ENCODE measurements around the gene MGME1.
A peak's percentile ranks its signal among the peaks of the same experiment; 100 is the strongest.
"Not testable (repeated sequence)": the region's sequence is repeated elsewhere in the genome, so short reads cannot be mapped to it uniquely, and the experiment has no call there.

MGME1 gene

DNA sequence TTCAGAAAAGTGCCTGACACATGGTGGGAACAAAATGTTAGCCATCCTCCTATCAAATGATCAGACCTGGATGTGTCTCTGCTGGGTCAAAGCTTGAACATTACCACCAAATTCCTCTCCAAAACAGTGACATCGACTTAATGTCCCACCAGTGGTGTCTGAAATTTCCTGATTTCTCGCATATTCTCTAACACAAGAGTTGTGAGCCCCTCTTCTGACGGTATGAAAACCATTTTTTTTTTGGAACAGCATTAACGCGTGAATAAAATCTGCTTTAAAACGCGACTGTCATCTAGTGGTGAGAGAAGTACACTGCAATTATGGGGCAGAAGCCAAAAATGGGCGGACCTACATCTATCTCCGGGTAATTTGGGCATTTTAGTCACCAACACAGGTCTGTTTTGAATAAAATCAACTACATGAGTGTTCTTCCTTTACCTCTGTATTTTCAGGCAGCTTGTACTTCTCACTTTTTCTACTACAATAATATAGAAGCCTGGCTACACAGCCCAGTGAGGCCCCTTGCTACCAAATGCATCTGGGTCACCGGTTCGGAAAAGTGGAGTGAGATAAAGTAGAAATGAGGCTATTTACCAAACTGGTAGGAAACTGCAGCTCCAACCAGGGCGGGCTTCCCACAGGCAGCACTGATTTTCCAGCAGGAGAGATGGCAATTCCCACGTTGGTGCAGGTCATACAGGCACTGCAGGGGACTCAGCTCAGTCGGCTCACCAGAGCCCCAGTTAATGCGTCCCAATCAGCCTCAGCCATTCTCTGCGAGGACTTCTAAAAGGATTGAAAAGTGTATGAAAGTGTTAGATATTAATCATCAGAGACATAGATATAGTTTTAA lies 27.4 kb downstream of the MGME1 start:
- DNase-seq: peak; percentile 72

GRCh38 chr20:17998446-17998845 lies 29.6 kb downstream of the MGME1 start:
- no peak for DNase-seq

- no peak for DNase-seq
Measured at GRCh38 chr20:17999566-17999965, 30.7 kb downstream of the MGME1 start.

- no peak for DNase-seq
Measured at GRCh38 chr20:18001131-18001921, 32.5 kb downstream of the MGME1 start.

DNA sequence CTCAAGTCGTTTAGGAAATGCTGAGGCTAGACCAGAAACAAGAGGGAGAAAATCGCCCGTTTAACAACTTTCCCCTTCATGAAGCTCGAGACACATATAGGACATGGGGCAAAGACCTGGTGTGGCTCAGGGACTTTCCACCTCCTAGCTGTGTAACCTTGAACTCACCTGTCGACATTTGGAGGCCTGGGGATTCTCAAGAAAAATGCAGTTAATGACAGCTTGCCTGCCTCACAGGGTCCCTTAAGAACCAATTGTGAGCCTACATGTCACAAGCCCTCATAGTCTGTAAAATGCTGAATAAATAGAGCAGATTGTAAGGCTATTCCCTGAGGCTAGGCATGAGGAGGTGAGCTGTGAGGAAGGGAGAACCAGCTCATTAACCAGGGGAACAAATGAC lies 35.1 kb downstream of the MGME1 start:
- no peak for DNase-seq

DNA sequence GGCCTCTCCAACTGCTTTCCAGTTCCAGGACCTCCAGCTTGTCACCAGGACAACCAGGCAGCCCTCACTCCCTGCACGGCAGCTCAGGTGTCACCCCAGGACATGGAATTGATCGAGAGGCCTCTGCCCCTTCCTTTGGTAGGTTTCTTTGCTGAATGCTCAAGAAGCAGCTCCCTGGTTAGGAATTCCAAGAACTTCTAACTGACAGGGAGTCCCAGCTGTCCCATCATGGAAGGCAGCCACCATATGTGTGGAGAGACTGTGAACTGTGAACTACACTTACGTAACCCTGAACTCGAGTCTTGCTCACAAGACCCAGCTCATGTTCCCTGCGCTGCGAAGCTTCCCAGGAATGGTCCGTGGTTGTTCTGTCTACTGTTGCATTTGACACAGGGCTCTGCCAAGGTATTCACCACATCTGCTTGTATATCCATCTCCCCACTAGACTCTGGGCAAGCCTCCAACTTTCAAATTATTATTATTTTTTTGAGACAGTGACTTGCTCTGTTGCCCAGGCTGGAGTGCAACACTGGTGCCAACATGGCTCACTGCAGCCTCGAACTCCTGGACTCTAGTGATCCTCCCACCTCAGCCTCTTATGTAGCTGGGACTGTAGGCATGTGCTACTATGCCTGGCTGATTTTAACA lies 35.7 kb downstream of the MGME1 start:
- no peak for DNase-seq

DNA sequence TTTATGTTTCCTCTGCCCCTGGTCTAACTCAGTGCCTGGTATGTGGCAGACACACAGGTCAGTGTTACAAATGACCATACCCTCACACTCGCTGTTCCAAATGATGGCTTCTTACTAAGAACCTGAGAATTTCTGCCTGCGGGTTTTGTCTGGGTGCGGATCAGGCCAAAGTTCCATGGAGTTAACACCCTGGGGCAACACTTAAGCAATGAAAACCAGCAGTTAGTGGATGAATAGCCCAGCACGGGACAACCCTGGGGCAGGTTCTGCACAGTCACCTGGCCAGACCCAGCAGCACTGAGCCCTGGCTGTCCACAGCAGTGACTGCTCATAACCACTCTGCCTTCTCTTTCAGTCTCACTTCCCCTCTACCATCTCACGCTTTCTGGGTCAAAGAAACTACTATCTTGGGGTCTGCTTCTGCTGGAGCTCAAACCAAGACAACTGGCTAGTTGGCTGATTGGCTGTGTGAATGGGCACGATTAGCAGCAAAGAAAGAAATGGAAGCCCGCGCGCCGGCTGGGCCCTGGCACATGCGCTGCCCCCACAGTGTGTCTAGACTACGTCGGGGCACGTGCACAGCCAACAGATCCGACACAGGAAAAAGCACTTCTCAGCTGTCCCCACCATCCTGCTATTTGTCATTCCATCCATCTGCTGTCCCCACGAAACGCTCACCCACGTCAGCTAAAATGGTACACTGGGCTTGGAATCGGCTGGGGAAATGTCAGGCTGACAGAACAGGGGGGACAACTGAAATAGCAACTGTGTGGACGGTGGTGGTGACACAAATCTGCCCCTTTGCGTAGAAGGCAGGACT lies 36.6 kb downstream of the MGME1 start:
- no peak for DNase-seq

DNA sequence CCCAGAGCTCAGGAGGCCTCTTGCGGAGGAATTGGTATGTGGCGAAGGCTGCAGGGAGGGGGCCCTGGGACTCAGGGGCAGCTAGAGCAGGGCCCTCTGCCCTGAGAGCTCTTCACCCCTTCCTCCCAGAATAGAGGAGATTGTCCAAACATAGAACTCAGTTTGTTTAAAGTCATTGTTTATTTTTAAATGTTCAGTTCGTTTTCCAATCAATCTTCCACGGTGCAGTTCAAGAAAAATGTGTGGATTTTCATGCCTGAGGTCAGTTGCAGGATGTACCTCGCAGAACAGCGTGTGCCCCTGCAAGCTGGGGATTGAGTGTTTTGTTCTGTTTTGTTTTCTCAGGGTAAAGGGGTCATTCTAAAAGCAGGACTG lies 37.2 kb downstream of the MGME1 start:
- DNase-seq: no peak

DNA sequence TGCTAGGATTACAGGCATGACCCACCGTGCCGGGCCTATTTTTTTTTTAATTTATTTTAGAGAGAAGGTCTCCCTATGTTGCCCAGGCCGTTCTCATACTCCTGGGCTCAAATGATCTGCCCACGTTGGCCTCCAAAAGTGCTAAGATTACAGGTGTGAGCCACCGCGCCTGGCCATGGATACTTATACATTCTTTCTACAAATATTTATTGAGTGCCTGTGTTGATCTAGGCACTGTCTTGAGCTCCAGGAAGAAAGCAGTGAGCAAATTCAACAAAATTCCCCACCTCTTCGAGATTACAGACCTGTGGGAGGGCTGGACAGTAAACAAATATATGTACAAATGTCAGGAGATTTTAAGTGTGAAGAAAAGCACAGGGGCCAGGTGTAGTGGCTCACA lies 37.9 kb downstream of the MGME1 start:
- no peak for DNase-seq

GRCh38 chr20:18007534-18008292 lies 38.9 kb downstream of the MGME1 start:
- DNase-seq: no peak

DNA sequence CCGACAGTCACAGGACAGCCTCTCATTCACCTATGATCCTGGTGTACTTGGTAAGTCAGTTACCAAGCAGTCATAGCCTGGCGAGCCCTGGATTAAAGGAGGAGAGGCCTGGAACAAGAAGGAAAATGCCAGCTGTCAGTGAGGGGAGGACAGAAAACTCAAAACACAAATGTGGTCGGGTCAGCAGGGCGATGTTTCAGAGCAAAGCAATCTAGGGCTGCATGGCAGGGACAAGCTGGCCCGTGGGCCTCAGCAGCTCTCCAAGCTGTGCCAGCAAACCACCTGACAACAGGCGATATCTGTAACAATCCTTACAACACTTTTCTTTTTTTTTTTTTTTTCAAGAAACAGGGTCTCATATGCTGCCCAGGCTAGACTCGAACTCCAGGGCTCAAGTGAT lies 40.3 kb downstream of the MGME1 start:
- DNase-seq: no peak

GRCh38 chr20:18011482-18011881 lies 42.7 kb downstream of the MGME1 start:
- no peak for DNase-seq

GRCh38 chr20:18011951-18012645 lies 43.3 kb downstream of the MGME1 start:
- no peak for DNase-seq

- no peak for DNase-seq
Measured at GRCh38 chr20:18012901-18013300, 44.1 kb downstream of the MGME1 start.

GRCh38 chr20:18014411-18014810 lies 45.6 kb downstream of the MGME1 start:
- DNase-seq: no peak

GRCh38 chr20:18016772-18017171 lies 48.0 kb downstream of the MGME1 start:
- no peak for DNase-seq

DNA sequence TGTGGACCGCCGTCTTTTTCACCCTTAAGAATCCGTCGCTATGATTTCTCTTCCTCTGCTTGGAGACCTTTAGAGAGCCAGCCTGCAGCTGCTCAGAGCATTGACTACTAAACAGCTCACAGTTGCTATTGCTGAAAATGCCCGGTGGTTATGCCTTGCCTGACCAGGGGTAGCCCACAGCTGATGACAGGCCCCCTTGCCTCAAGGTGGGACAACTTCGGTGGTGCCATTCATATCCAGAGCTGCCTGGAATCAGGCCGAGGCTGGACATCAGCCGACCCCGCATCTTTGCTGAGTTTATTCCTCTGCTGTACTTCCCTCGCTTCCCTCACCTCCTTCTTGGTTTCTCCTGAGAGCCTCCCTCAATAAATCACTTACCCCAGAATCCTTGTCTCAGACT lies 49.3 kb downstream of the MGME1 start:
- no peak for DNase-seq

DNA sequence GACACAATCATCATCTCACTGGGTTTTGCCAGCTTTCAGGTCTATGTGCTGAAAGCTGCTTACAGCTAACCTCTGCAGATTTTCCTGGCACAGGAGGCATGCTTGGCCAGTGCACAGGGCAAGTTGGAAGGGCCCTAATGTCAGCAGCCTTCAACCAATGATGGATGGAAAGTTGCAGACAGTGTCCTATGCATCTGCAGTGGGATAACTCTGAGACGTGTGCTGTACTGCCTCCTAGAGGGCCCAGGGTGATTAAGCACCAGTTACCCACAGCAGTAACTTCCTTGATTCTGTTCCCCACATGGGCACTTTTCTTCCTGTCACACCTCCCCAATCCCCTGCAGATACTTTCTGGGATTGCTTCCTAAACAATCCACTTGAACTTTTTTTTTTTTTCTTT lies 50.2 kb downstream of the MGME1 start:
- DNase-seq: no peak

- no peak for DNase-seq
Measured at GRCh38 chr20:18020931-18021330, 52.1 kb downstream of the MGME1 start.

DNA sequence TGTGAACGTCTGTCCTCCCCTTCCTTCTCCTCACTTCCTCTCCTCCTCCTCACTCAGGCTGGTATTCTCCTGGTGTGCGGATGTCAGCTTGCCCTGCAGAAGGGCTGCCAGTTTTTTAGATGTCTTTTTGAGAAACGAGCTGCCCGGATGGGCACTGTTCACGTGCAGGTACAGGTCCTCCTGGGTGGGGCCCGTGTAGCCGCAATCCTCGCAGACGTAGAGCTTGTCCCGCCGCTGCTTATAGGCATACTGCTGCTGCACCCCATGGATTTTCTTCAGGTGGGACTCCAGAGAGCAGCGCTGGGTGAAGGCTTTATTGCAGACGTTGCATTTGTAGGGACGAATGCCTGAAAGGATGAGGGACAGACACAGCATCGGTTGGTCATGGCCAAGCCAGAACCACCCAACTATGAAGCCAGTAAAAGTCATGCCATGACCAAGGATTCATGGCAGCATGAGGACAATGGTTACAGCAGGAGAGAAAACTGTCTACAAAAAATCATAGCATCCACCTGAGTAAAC lies 55.8 kb downstream of the MGME1 start:
- no peak for DNase-seq

GRCh38 chr20:18027011-18027410 lies 58.2 kb downstream of the MGME1 start:
- DNase-seq: not testable (repeated sequence)
